ENCODE data around the gene ATIC.

Gene ATIC

DNA sequence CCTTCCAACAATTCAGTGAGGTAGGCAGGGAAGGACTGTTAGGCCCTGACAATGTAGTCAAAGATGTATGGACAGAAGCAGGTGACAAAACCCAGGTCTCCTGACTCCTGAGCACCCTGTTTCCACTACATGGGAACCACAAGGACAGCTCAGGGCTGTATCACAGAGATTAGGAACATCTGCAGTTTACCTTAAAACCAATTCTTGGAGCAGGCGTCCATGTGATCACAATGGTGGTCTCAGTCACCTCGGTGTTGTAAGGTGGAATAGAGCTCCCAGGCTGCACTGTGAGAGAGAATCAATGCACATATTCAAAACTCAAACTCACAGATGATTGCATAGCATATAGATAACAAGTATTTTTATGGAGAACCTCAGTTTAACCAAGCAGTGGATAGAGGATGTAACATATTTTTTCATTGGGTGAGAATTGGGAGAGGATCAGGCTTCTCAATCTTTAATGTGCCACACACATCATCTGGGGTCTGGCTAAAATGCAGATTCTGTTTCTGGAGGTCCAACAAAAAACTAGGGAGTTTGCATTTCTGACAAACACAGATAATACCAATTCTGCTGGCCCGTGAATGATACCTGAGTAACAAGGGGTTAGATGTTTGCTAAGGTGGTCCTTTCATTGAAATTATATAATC is 87.3 kb downstream of the ATIC start:
- no peak for DNase-seq (ENCODE audit: low spot score)

All from AG08395 (cell line).